ENCODE data around the gene MLLT1. TPM values are rescaled to one million over a fixed set of nuclear protein-coding genes. Genes with fewer than 3 reads are reported as not detected.
A peak's percentile ranks its signal among the peaks of the same experiment; 100 is the strongest.

The MLLT1 gene
- total and polyA plus RNA-seq, 11 donors = 17.8 to 45.9 (median 34.9) TPM

DNA sequence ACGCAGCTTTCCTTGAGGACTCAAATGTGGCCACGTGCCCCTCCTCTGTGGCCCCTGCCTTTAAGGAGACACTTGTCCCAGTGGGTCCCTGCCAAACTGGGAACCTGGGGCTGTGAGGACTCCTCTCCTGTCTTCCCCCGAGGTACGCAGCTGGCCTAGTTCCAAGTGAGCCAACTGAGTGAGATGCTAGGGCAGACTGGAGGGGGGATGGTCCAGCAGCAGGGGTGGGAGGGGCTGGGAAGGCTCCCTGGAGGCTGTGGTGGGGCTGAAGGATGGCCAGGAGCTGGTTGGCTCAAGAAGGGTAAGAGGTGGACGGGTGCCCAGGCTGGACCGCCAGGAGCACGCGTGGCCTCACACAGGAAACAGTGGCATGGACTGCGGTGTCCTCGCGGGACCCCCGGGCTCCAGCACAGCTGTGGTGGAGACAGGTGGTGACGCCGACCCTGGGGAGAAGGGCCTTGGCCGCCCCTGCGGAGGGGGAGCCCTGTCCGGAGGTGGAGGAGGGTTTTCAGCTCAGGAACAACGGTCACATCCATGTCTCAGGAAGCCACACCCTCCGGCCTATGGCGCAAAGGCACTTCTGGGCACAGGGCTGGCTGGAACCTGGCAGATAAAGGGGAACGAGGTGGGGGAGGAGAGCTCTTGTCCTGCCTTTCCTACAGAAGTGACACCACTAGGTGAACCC, 45.8 kb downstream of the MLLT1 start:
- peak overlapping the region; percentile 72 to 90 (median 80) for H3K27ac ChIP-seq
- H3K9me3 ChIP-seq = no peaks in the 10 kb centered on the region
- H3K4me1 ChIP-seq = peaks cover 26 to 82% (median 62%) of the 10 kb centered on the region in 12 donors
- TF ChIP-seq POLR2A (IDR thresholded peaks at IDR 0.05) = no peak
- intact Hi-C loops (cut with DNase I) = loop anchor here in 4 of 10 donors (5.0 kb wide), 1 partner anchor 38 kb away; no protein-coding TSS in a partner anchor
- peak; percentile 68 to 88 (median 76) for DNase-seq
- 23 to 28% (median 25%) methylated on average over 19 to 21 of the region's 21 CpGs for WGBS, 4 donors
- ATAC-seq = peak; percentile 70 to 79 (median 76)
- peaks cover 3 to 11% (median 8%) of the 10 kb centered on the region in 9 donors for H3K36me3 ChIP-seq
- H3K4me3 ChIP-seq = peak overlapping the region in 6 of 12 donors; percentile 4 to 22 (median 12)
- no peaks in the 10 kb centered on the region for H3K27me3 ChIP-seq

DNA sequence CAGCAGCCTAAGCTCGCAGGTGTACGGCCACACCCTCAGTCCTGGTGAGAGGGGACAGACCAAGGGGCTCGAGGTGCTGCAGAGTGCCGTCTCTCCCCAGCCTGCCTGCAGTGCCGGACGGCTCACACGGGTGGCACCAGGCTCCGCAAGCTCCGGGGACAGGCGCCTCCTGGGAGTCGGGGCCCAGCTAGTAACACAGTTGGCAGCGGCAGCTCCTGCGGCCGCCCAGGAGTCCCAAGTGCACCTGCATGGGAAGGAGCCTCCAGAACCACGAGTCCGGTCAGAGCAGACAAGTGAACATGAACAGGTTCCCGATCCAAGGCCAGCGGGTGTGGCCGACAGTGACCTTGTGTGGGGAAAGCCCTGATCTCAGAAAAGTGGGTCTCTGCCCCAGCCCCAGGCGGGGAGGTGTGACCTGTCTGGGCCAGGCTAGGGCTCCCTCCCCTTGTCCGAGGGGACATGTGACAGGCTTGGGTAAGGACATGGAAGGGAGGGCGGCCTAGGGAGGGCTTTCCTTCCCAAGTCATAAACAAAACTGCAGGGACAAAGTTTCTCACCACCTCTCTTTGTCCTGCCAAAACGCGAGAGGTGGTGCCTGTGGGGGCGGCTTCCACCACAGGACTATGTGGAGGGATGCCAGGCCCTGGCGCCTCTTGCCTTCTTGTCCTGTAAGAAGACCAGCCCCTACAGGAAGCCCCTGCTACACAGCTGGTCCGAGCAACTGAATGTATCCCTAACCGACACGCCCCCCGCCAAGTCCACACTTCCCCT, 46.5 kb downstream of the MLLT1 start:
- TF ChIP-seq, protein P1, sequence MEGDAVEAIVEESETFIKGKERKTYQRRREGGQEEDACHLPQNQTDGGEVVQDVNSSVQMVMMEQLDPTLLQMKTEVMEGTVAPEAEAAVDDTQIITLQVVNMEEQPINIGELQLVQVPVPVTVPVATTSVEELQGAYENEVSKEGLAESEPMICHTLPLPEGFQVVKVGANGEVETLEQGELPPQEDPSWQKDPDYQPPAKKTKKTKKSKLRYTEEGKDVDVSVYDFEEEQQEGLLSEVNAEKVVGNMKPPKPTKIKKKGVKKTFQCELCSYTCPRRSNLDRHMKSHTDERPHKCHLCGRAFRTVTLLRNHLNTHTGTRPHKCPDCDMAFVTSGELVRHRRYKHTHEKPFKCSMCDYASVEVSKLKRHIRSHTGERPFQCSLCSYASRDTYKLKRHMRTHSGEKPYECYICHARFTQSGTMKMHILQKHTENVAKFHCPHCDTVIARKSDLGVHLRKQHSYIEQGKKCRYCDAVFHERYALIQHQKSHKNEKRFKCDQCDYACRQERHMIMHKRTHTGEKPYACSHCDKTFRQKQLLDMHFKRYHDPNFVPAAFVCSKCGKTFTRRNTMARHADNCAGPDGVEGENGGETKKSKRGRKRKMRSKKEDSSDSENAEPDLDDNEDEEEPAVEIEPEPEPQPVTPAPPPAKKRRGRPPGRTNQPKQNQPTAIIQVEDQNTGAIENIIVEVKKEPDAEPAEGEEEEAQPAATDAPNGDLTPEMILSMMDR (IDR thresholded peaks at IDR 0.05) = no peak
- TF ChIP-seq POLR2A (IDR thresholded peaks at IDR 0.05) = no peak
- H3K4me1 ChIP-seq = peaks cover 26 to 82% (median 55%) of the 10 kb centered on the region in 12 donors
- H3K27me3 ChIP-seq = no peaks in the 10 kb centered on the region
- WGBS, 4 donors = 25 to 36% (median 30%) methylated on average over 16 to 30 of the region's 30 CpGs
- H3K4me3 ChIP-seq = peak overlapping the region in 8 of 12 donors; percentile 2 to 33 (median 22)
- ATAC-seq (peak; percentile 62 to 84 (median 72)), DNase-seq (peak; percentile 83 to 90 (median 86))
- peak overlapping the region; percentile 58 to 90 (median 80) for H3K27ac ChIP-seq
- H3K36me3 ChIP-seq = peaks cover 3 to 11% (median 8%) of the 10 kb centered on the region in 9 donors
- H3K9me3 ChIP-seq = no peaks in the 10 kb centered on the region
- intact Hi-C loops (cut with DNase I) = loop anchor here in 4 of 10 donors (5.0 kb wide), 1 partner anchor 39 kb away; no protein-coding TSS in a partner anchor

DNA sequence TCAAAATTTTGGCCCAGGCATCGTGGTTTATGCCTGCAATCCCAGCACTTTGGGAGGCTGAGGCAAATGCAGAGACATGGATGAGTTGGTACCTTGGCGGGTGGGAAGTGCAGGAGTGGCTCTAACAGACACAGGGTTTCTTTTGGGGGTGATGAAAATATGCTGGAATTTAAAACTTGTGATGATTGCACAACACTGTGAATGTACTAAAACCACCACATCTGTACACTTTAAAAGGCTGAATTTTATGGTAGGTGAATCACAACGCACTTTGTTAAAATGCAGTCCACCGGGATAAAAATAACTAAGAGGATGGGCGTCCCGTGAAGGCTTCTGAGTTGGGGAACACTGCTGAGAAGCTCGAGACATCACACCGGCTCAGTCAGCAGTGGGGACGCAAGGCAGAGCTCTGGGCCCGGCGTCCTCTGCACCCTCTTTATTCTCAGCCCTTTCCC, 47.1 kb downstream of the MLLT1 start:
- TF ChIP-seq POLR2A (IDR thresholded peaks at IDR 0.05) = no peak
- TF ChIP-seq, protein P1 (IDR thresholded peaks at IDR 0.05) = no peak
- no peaks in the 10 kb centered on the region for H3K9me3 ChIP-seq
- peak in 1 of 5 donors; percentile 10 for DNase-seq
- whole genome bisulfite sequencing, 4 donors = 41 to 51% (median 45%) methylated on average over 11 of the region's 11 CpGs
- intact Hi-C loops (cut with DNase I) = loop anchor here in 4 of 10 donors (5.0 kb wide), 1 partner anchor 40 kb away; no protein-coding TSS in a partner anchor
- H3K36me3 ChIP-seq = peaks cover 3 to 11% (median 8%) of the 10 kb centered on the region in 9 donors
- H3K4me3 ChIP-seq = peak overlapping the region in 5 of 12 donors; percentile 7 to 33 (median 22)
- no peak for ATAC-seq
- H3K27ac ChIP-seq = peak overlapping the region in 11 of 12 donors; percentile 47 to 90 (median 81)
- H3K4me1 ChIP-seq = peaks cover 24 to 75% (median 49%) of the 10 kb centered on the region in 12 donors
- no peaks in the 10 kb centered on the region for H3K27me3 ChIP-seq

DNA sequence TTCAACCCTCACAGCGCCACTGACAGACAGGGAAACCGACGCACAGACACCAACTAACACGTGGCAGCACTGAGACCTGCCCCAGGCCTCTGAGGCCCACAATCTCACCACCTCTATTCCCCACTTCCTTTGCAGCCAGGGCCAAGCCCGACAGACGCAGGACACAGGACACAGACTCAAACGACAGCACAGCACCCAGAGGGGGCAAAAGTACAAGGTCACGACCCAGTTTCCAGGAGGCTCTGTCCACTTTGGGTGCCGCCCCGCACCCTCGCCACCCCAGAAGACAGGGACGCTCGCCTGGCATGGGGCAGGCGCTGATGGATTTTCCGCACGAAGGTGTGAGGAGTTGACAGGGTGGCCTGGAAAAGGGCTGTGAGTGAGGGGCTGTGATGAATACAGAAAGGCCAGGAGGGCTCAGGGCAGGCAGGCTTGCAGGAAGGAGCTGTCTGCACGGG, 48.8 kb downstream of the MLLT1 start:
- DNase-seq (peak in 1 of 5 donors; percentile 14), ATAC-seq (no peak)
- no peaks in the 10 kb centered on the region for H3K27me3 ChIP-seq
- TF ChIP-seq, protein P1 (IDR thresholded peaks at IDR 0.05) = no peak
- no peak for TF ChIP-seq POLR2A (IDR thresholded peaks at IDR 0.05)
- H3K4me3 ChIP-seq = no peak overlapping the region
- H3K27ac ChIP-seq = no peak overlapping the region
- no peaks in the 10 kb centered on the region for H3K9me3 ChIP-seq
- WGBS, 4 donors = 86 to 92% (median 88%) methylated on average over 16 to 17 of the region's 17 CpGs
- peaks cover 20 to 62% (median 36%) of the 10 kb centered on the region in 12 donors for H3K4me1 ChIP-seq
- H3K36me3 ChIP-seq = peaks cover 3 to 23% (median 20%) of the 10 kb centered on the region in 9 donors
- intact Hi-C loops (cut with DNase I) = loop anchor here in 4 of 10 donors (5.0 kb wide), 1 partner anchor 41 kb away; no protein-coding TSS in a partner anchor

All from heart left ventricle (tissue), 16 donors.